ENCODE results near the gene THSD7A.

THSD7A gene

GRCh38 chr7:11591943-11592342 is 240.1 kb downstream of the THSD7A start:
- no peak for FAIRE-seq
- TF ChIP-seq POLR2AphosphoS5 (IDR thresholded peaks at IDR 0.05; ENCODE audit: low read depth, low read length), result no peak
- TF ChIP-seq POLR2A (IDR thresholded peaks at IDR 0.05; ENCODE audit: low read depth, low read length), result no peak
- TF ChIP-seq TAF1 (IDR thresholded peaks at IDR 0.05; ENCODE audit: borderline replicate concordance, low read depth, low read length), result no peak
- no peak for DNase-seq (ENCODE audit: insufficient read length)

GRCh38 chr7:11591055-11591633 is 240.9 kb downstream of the THSD7A start:
- no peak for TF ChIP-seq POLR2A (IDR thresholded peaks at IDR 0.05; ENCODE audit: low read depth, low read length)
- no peak for TF ChIP-seq POLR2AphosphoS5 (IDR thresholded peaks at IDR 0.05; ENCODE audit: low read depth, low read length)
- no peak for TF ChIP-seq TAF1 (IDR thresholded peaks at IDR 0.05; ENCODE audit: borderline replicate concordance, low read depth, low read length)
- no peak for FAIRE-seq

GRCh38 chr7:11589251-11589650 is 242.7 kb downstream of the THSD7A start:
- FAIRE-seq (no peak), DNase-seq (ENCODE audit: insufficient read length) (no peak)
- no peak for TF ChIP-seq POLR2AphosphoS5 (IDR thresholded peaks at IDR 0.05; ENCODE audit: low read depth, low read length)

More at GRCh38 chr7:11591055-11591633, 240.9 kb downstream of the THSD7A start:
- DNase-seq (ENCODE audit: insufficient read length), result no peak

GRCh38 chr7:11587814-11588213 is 244.2 kb downstream of the THSD7A start:
- no peak for FAIRE-seq
- no peak for TF ChIP-seq POLR2AphosphoS5 (IDR thresholded peaks at IDR 0.05; ENCODE audit: low read depth, low read length)
- TF ChIP-seq POLR2A (IDR thresholded peaks at IDR 0.05; ENCODE audit: low read depth, low read length), result no peak
- TF ChIP-seq TAF1 (IDR thresholded peaks at IDR 0.05; ENCODE audit: borderline replicate concordance, low read depth, low read length), result no peak
- DNase-seq (ENCODE audit: insufficient read length), result no peak

GRCh38 chr7:11587048-11587447 is 244.9 kb downstream of the THSD7A start:
- FAIRE-seq (no peak), DNase-seq (ENCODE audit: insufficient read length) (no peak)
- no peak for TF ChIP-seq POLR2AphosphoS5 (IDR thresholded peaks at IDR 0.05; ENCODE audit: low read depth, low read length)
- TF ChIP-seq TAF1 (IDR thresholded peaks at IDR 0.05; ENCODE audit: borderline replicate concordance, low read depth, low read length), result no peak
- no peak for TF ChIP-seq POLR2A (IDR thresholded peaks at IDR 0.05; ENCODE audit: low read depth, low read length)

GRCh38 chr7:11584406-11585031 is 247.5 kb downstream of the THSD7A start:
- FAIRE-seq (no peak), DNase-seq (ENCODE audit: insufficient read length) (no peak)
- TF ChIP-seq POLR2AphosphoS5 (IDR thresholded peaks at IDR 0.05; ENCODE audit: low read depth, low read length) (no peak), TAF1 (IDR thresholded peaks at IDR 0.05; ENCODE audit: borderline replicate concordance, low read depth, low read length) (no peak), POLR2A (IDR thresholded peaks at IDR 0.05; ENCODE audit: low read depth, low read length) (no peak)

- FAIRE-seq (no peak), DNase-seq (ENCODE audit: insufficient read length) (no peak)
- no peak for TF ChIP-seq TAF1 (IDR thresholded peaks at IDR 0.05; ENCODE audit: borderline replicate concordance, low read depth, low read length)
- no peak for TF ChIP-seq POLR2AphosphoS5 (IDR thresholded peaks at IDR 0.05; ENCODE audit: low read depth, low read length)
- TF ChIP-seq POLR2A (IDR thresholded peaks at IDR 0.05; ENCODE audit: low read depth, low read length), result no peak
These were observed 252.9 kb downstream of the THSD7A start for GRCh38 chr7:11579141-11579540.

GRCh38 chr7:11576310-11576709 is 255.7 kb downstream of the THSD7A start:
- FAIRE-seq (no peak), DNase-seq (ENCODE audit: insufficient read length) (no peak)
- no peak for TF ChIP-seq POLR2AphosphoS5 (IDR thresholded peaks at IDR 0.05; ENCODE audit: low read depth, low read length)
- TF ChIP-seq POLR2A (IDR thresholded peaks at IDR 0.05; ENCODE audit: low read depth, low read length), result no peak
- TF ChIP-seq TAF1 (IDR thresholded peaks at IDR 0.05; ENCODE audit: borderline replicate concordance, low read depth, low read length), result no peak

GRCh38 chr7:11573128-11573750 is 258.8 kb downstream of the THSD7A start:
- DNase-seq (ENCODE audit: insufficient read length), result no peak
- TF ChIP-seq POLR2A (IDR thresholded peaks at IDR 0.05; ENCODE audit: low read depth, low read length) (no peak), POLR2AphosphoS5 (IDR thresholded peaks at IDR 0.05; ENCODE audit: low read depth, low read length) (no peak), TAF1 (IDR thresholded peaks at IDR 0.05; ENCODE audit: borderline replicate concordance, low read depth, low read length) (no peak)

GRCh38 chr7:11570922-11571550 is 261.0 kb downstream of the THSD7A start:
- no peak for TF ChIP-seq POLR2AphosphoS5 (IDR thresholded peaks at IDR 0.05; ENCODE audit: low read depth, low read length)
- no peak for TF ChIP-seq POLR2A (IDR thresholded peaks at IDR 0.05; ENCODE audit: low read depth, low read length)
- no peak for TF ChIP-seq TAF1 (IDR thresholded peaks at IDR 0.05; ENCODE audit: borderline replicate concordance, low read depth, low read length)
- DNase-seq (ENCODE audit: insufficient read length) (no peak), FAIRE-seq (no peak)

More at GRCh38 chr7:11573128-11573750, 258.8 kb downstream of the THSD7A start:
- FAIRE-seq, result no peak

GRCh38 chr7:11570205-11570604 is 261.8 kb downstream of the THSD7A start:
- no peak for FAIRE-seq
- no peak for DNase-seq (ENCODE audit: insufficient read length)
- TF ChIP-seq POLR2A (IDR thresholded peaks at IDR 0.05; ENCODE audit: low read depth, low read length), result no peak
- TF ChIP-seq POLR2AphosphoS5 (IDR thresholded peaks at IDR 0.05; ENCODE audit: low read depth, low read length), result no peak
- no peak for TF ChIP-seq TAF1 (IDR thresholded peaks at IDR 0.05; ENCODE audit: borderline replicate concordance, low read depth, low read length)

Measured in GM12892 (cell line).